ENCODE results near the gene PANK2.
"Not testable (repeated sequence)": the region's sequence is repeated elsewhere in the genome, so short reads cannot be mapped to it uniquely, and the experiment has no call there.

PANK2 gene

DNA sequence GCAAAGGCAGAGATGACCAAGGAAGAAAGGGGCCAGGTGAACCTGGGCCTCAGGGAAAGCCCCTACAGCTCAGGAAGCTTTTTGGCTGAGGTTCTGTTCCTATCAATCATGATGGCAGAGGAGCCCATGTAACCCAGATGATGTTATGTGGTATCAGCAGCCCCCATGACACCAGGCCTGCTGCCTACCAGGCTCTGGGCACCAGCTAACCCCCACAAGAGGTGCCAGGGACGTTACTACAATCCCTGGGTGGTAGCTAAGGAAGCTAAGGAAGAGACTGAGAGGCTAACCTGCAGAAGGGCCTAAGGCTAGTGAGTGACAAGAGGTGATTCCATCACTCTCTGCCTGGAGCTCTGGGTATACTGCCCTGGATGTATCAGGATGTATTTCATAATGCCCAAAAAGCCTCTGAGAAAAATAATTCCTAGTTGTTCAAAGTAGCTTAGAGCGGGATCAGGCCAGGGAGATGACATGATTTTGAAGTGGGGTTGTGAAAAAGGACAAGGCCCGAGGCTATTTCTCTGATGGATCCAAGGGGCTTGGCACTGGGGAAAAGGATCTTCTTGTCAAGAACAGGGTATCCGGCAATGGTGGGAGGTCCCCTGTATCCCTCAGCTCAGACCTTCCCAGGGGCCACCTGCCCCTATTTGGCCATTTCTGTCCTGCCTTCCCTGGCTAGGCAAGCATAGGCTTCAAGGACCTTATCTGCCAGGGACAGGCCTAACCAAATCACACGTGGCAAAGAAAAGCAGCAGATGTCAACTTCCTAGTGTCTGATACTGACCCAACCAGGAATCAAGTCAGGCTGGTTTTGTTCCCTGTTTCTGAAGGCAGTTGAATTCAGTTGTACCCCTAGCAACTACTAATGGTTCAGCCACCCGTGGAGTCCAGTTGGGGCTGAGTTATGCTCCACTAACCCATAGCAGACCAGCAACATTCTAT is 41.3 kb downstream of the PANK2 start:
- DNase-seq = no peak

- no peak for DNase-seq
Observed at GRCh38 chr20:3931664-3932063, 42.5 kb downstream of the PANK2 start.

GRCh38 chr20:3932277-3932676 is 43.1 kb downstream of the PANK2 start:
- DNase-seq = no peak

DNA sequence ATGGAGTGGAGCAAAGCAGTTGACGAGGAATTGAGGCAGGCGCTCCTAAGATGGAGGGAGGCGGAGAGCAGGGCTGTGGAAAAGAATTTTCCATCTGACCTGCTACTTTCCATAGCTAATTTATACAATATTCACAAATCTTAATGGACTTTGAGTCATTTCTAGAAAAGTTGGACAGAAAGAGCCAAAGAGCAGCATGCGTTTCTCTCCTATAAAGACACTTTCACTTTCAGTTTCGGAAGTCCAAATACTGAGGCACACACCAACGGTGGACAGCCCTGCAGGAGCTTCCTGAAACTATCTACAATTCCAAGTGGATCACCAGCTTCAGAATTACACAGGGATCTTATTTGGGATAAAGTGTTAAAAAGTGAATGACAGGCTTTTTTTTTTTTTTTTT is 43.5 kb downstream of the PANK2 start:
- no peak for DNase-seq

GRCh38 chr20:3933218-3933617 is 44.0 kb downstream of the PANK2 start:
- DNase-seq = no peak

DNA sequence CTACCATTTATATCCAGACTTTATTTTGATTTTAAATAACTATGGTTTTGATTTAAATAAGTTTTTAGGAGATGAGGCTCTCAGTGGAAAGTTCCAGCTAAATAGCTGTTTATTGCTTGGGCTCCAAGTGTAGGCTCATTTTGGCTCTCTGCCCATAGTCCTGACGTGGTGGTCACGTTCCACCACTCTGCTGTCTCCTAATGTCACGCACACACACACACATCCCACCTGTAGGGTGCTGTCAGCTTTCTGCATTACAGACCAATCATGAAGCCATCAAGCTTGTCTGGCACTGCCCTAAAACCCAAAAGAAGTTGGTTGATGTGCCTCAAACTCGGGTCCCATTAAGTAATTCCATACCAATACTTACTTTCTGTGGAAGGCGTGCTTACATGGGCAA is 45.4 kb downstream of the PANK2 start:
- no peak for DNase-seq

DNA sequence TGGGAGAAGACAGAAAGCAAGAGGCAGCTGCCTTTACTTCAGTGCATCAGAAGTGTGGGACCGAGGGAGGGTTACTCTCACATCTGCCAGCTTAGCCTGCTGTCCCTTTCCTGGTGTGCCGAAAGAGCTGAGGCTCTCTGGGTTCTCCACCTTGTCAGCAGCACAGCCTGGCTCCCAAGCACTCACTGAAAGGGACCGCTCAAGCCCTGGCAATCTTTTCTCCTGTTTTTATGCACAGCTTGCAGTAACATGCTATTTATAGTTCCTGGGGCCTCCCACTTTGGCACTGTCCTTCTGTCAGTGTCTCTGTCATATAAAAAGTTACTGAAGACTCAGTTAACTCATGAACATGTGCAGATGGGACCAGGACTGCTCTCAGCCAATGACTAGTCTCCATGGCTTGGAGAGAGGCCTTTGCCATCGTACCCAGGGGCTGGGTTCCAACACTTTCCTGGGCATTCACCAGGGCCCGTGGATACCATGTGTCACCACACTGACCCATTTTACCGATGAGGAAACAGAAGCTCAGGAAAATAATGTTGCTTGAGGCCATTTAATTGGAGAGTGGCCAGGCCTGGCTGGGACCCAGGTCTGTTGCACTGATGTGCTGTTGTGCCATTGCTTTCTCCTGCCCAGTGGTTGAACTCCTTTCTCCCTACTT is 46.2 kb downstream of the PANK2 start:
- no peak for DNase-seq

DNA sequence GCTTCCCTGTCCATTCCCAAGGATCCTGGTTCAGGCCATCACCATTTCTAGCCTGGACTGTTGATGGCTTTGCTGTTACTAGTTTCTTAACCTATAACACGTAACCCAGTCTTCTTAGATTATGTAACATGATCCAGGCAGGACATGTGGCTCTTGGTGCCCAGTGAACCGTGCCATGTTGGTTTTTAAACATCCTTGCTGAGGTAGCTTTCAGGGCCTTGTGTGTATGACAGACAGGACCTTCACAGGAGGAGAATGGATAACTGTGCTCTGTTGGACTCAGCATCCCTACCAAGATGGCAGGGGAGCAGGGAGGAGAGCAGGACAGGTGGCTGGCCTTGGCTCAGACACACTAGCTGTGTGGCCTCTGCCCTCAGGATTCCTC is 46.8 kb downstream of the PANK2 start:
- no peak for DNase-seq

DNA sequence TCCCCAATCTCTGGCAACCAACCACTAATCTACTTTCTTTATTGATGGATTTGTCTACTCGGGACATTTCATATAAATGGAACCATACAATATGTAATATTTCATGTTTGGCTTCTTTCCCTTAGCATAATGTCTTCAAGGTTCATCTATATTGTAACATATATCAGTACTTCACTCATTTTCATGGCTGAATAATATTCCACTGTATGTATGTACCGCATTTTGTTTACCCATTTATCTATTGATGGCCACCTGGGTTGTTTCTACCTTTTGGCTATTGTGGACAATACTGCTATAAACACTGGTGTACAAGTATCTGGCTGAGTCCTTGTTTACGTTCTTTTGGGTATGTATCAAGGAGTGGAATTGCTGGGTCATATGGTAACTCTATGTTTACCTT is 48.4 kb downstream of the PANK2 start:
- DNase-seq = no peak

GRCh38 chr20:3940905-3941304 is 51.7 kb downstream of the PANK2 start:
- no peak for DNase-seq

DNA sequence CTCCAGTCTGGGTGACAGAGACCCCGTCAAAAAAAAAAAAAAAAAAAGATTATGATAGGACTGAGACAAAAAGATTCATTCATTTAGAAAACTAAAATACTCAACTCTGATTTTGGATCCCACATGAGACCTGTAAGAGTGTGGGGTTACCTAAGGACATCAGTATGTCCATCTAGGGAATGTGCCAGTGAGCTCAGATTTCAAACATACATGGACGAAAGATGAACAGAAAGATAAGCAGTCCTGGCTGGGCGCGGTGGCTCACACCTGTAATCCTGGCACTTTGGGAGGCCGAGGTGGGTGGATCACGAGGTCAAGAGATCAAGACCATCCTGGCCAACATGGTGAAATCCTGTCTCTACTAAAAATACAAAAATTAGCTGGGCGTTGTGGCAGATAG is 57.5 kb downstream of the PANK2 start:
- DNase-seq = not testable (repeated sequence)

DNA sequence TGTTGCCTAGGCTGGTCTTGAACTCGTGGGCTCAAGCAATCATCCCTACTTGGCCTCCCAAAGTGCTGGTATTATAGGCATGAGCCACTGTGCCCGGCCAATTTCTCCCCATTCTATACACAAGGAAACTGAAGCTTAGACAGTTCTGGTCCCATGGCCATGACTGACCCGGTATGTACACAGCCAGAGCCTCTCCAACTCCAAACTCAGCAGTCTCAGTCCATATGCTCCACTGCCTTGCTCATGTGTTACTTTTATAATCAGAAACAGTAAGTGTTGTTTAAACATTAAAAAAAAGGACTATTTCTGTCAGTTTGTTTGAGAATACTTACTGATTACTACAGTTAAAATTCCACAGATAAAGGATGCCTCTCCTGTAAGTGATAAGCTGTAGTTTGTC is 75.5 kb downstream of the PANK2 start:
- DNase-seq = no peak

DNA sequence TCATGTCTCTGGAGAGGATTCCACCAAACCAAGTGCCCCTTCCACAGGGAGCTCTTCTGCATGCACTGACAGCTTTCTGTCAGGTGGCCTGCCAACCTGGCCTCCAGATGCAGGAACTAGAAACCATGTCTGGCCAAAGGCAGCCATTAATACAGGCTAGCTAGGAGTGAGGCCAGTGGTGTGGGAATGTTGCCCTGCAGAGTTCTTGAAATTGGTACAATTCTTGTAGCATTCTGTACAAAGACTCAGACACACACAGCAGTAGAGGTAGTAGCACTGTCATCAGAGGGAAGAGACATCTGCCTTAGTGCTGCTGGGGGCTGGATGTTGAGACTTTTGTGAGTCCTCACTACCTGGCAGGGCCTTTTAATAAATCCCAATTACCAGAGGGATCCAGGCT is 77.4 kb downstream of the PANK2 start:
- DNase-seq = no peak

- DNase-seq = no peak
Observed at GRCh38 chr20:3970016-3970415, 80.8 kb downstream of the PANK2 start.

GRCh38 chr20:3971145-3971544 is 82.0 kb downstream of the PANK2 start:
- no peak for DNase-seq

DNA sequence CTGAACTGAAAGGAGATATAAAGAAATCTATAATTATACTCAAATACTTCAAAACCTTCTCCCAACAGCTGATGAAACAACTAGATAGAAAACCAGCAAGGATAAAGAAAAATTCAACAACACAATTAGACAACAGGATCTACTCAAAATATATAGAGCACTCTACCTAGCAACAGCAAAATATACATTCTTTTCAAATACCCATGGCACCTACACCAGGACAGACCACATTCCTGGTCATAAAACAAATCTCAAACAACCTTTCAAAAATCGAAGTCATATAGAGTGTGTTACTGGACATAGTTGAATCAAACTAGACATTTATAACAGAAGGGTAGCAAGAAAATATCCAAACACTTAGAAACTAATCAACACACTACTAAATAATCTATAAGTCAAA is 83.0 kb downstream of the PANK2 start:
- no peak for DNase-seq

DNA sequence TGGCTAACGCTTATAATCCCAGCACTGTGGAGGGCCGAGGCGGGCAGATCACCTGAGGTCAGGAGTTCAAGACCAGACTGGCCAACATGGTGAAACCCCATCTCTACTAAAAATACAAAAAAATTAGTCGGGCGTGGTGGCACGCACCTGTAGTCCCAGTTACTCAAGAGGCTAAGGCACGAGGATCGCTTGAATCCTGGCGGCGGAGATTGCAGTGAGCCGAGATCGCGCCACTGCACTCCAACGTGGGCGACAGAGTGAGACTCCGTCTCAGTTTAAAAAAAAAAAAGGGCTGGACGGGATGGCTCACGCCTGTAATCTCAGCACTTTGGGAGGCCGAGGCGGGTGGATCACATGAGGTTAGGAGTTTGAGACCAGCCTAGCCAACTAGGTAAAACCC is 83.4 kb downstream of the PANK2 start:
- not testable (repeated sequence) for DNase-seq

GRCh38 chr20:3973705-3974104 is 84.5 kb downstream of the PANK2 start:
- DNase-seq = no peak

GRCh38 chr20:3976511-3976910 is 87.3 kb downstream of the PANK2 start:
- no peak for DNase-seq

Measured in activated CD4-positive, alpha-beta T cell treated with anti-CD3 and anti-CD28 coated beads for 48 hours (primary cell).